Keratinocyte (primary cell): ENCODE measurements around the gene WDFY2.

ENCODE experiments used
- CTCF ChIP-seq, 3 experiments: IDR thresholded peaks in 1 of 3; conservative IDR thresholded peaks in 1 of 3; optimal IDR thresholded peaks in 1 of 3; 2 replicates in 2 of 3; 3 replicates in 1 of 3; pipeline versions ENCODE3 to v1.5.1; 2011; ENCODE audit warnings: low read length in 3 of 3, mild to moderate bottlenecking in 3 of 3, moderate library complexity in 2 of 3, control low read depth in 1 of 3, inconsistent platforms in 1 of 3; ENCODE audit not compliant: insufficient read depth in 2 of 3; ENCODE audit errors: extremely low read depth in 1 of 3
- EZH2 ChIP-seq: IDR thresholded peaks from one replicate; pipeline ENCODE4 v1.6.1; 2012; ENCODE audit warnings: inconsistent platforms, mild to moderate bottlenecking, low read length, moderate library complexity

- TF ChIP-seq CTCF (optimal IDR thresholded peaks at IDR 0.05 in 1 of 3, IDR thresholded peaks at IDR 0.05 in 1 of 3, conservative IDR thresholded peaks at IDR 0.05 in 1 of 3; ENCODE audit: extremely low read depth in 1 of 3, insufficient read depth in 2 of 3, low read length in 3 of 3) (no peak), EZH2 (no peak)
Observed at GRCh38 chr13:51793570-51794271, 209.5 kb downstream of the WDFY2 start.
